Keratinocyte (primary cell): ENCODE measurements around the gene PROCR. TPM values are rescaled to one million over a fixed set of nuclear protein-coding genes. Genes with fewer than 3 reads are reported as not detected.

Experiments
- DNase-seq: peaks from one replicate; pipeline ENCODE4 v3.0.0-alpha.2; 2011; ENCODE audit warnings: low read depth, missing footprints, low spot score
- FAIRE-seq: peaks from 2 replicates; lab custom pipeline; 2011; peaks lifted over from hg19 to GRCh38; lab: Jason Lieb, UNC
- H2AFZ ChIP-seq: 2 replicates; pipeline ENCODE4 v1.6.0; 2012; ENCODE audit warnings: low read length, control low read depth, inconsistent platforms; ENCODE audit not compliant: control insufficient read depth
- H3K27ac ChIP-seq: 2 replicates; pipeline ENCODE4 v1.5.1; 2011; ENCODE audit warnings: low read length; ENCODE audit not compliant: control insufficient read depth, insufficient read depth
- H3K27me3 ChIP-seq: 3 replicates; pipeline ENCODE4 v1.6.0; 2011; ENCODE audit warnings: low read length; ENCODE audit not compliant: control insufficient read depth, insufficient read depth; ENCODE audit errors: extremely low read depth
- H3K36me3 ChIP-seq, 2 experiments: 2 replicates in 1 of 2; 3 replicates in 1 of 2; pipeline ENCODE4 v1.5.1; 2011; ENCODE audit warnings: low read length in 2 of 2, mild to moderate bottlenecking in 1 of 2; ENCODE audit not compliant: control insufficient read depth in 2 of 2, insufficient read depth in 2 of 2; ENCODE audit errors: extremely low read depth in 1 of 2
- H3K4me1 ChIP-seq: 3 replicates; pipeline ENCODE4 v1.5.1; 2011; ENCODE audit warnings: low read length; ENCODE audit not compliant: control insufficient read depth, insufficient read depth; ENCODE audit errors: extremely low read depth
- H3K4me2 ChIP-seq: 3 replicates; pipeline ENCODE4 v1.6.0; 2011; ENCODE audit warnings: low read depth, low read length; ENCODE audit not compliant: control insufficient read depth, insufficient read depth; ENCODE audit errors: extremely low read depth
- H3K4me3 ChIP-seq, 3 experiments: fragments of 200-600 bp in 1 of 3; sonication (generic) in 1 of 3; 2 replicates in 2 of 3; 3 replicates in 1 of 3; pipeline ENCODE4 v1.5.1; 2011 to 2016; ENCODE audit warnings: low read length in 3 of 3, mild to moderate bottlenecking in 3 of 3, control low read depth in 2 of 3, inconsistent platforms in 1 of 3, low read depth in 1 of 3, mixed read lengths in 1 of 3, mixed run types in 1 of 3, moderate library complexity in 1 of 3; ENCODE audit not compliant: control insufficient read depth in 2 of 3, insufficient read depth in 2 of 3; ENCODE audit errors: extremely low read depth in 1 of 3
- H3K79me2 ChIP-seq: 2 replicates; pipeline ENCODE4 v1.6.0; 2012; ENCODE audit warnings: low read length; ENCODE audit not compliant: control insufficient read depth, insufficient read depth
- H3K9ac ChIP-seq: 3 replicates; pipeline ENCODE4 v1.6.0; 2011; ENCODE audit warnings: low read length; ENCODE audit not compliant: control insufficient read depth, insufficient read depth; ENCODE audit errors: extremely low read depth
- H3K9me1 ChIP-seq: 3 replicates; pipeline ENCODE4 v1.6.0; 2011; ENCODE audit warnings: low read length; ENCODE audit not compliant: control insufficient read depth, insufficient read depth; ENCODE audit errors: extremely low read depth
- H3K9me3 ChIP-seq: 2 replicates; pipeline ENCODE4 v1.5.1; 2012; ENCODE audit warnings: low read depth, low read length; ENCODE audit not compliant: control insufficient read depth
- H4K20me1 ChIP-seq: 3 replicates; pipeline ENCODE4 v1.6.0; 2011; ENCODE audit warnings: low read length; ENCODE audit not compliant: control insufficient read depth, insufficient read depth; ENCODE audit errors: extremely low read depth
- EZH2 ChIP-seq: IDR thresholded peaks from one replicate; pipeline ENCODE4 v1.6.1; 2012; ENCODE audit warnings: inconsistent platforms, mild to moderate bottlenecking, low read length, moderate library complexity
- dilution Hi-C: fragments of 300-500 bp; cut with MboI; formaldehyde crosslinking; loops from one replicate; pipeline ENCODE4 v1.7.0; 2020; ENCODE audit warnings: low sequenced_read_pairs; ENCODE audit not compliant: extremely low pct_ligation_motif_present
- polyA plus RNA-seq, 5 experiments: library from polyadenylated mRNA; depleted of rRNA in 3 of 5; stranded (reverse) in 3 of 5; stranded (forward) in 1 of 5; unstranded in 1 of 5; fragments of >200 nt; gene quantifications; 1 replicate in 1 of 5; 2 replicates in 3 of 5; 3 replicates in 1 of 5; pipeline versions ENCODE4 v1.2.1 to v1.2.3, GENCODE V29; 2011 to 2012; ENCODE audit warnings: missing spikeins in 2 of 5, low read depth in 1 of 5, low replicate concordance in 1 of 5
- TF ChIP-seq, protein P1 (sequence below), 3 experiments: IDR thresholded peaks in 1 of 3; conservative IDR thresholded peaks in 1 of 3; optimal IDR thresholded peaks in 1 of 3; 2 replicates in 2 of 3; 3 replicates in 1 of 3; pipeline versions ENCODE3 to v1.5.1; 2011; ENCODE audit warnings: low read length in 3 of 3, mild to moderate bottlenecking in 3 of 3, moderate library complexity in 2 of 3, control low read depth in 1 of 3, inconsistent platforms in 1 of 3; ENCODE audit not compliant: insufficient read depth in 2 of 3; ENCODE audit errors: extremely low read depth in 1 of 3

The PROCR gene
- polyA plus RNA-seq, 1 donor (not counting 4 experiments of a cell fraction or from before 2014, with no cell fraction given): 74.1 TPM

DNA sequence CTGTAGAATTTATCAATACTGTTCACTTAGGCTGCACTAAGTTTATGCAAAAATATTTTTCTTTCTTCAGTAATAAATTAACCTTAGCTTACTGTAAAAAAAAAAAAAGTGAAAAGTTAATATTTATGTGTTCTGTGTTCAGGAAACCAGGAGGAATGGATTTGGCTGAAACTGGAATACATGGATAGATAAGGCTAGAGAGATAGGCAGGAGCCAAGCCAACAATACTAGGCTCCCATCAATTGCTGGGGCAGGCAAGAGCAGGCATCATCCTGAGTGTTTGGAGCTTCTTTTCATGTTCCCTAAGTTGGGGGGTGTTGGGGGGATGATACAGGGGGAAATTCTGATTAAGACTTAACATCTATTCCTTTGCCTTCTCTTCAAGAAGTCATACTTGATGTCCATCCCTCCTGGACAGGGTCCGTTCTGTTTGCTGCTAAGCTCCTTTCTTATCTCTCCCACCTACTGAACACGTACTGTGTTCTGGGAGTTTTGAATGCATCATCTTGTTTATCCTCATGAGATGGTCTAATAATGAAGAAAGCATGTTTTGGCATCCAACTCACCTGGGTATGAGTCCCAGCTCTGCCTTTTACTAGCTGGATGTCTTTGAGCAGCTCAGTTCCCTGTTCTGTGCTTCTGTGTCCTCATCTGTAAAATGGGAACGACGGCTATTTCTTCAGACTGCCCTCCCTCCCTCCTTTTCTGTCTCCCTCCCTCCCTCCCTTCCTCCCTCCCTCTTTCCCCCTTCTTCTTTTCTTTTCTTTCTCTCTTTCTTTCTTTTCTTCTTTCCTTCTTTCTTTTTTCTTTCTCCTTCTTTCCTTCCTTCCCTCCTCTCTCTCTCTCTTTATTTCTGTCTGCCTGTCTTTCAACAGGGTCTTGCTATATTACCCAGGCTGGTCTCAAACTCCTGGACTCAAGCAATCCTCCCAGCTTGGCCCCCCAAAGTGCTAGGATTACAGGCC, 6.4 kb upstream of the PROCR start:
- H3K4me3 ChIP-seq: no peak overlapping the region
- no peak overlapping the region for H3K27ac ChIP-seq
- no peak overlapping the region for H2AFZ ChIP-seq
- H3K4me2 ChIP-seq: no peak overlapping the region
- no peaks in the 10 kb centered on the region for H3K9me3 ChIP-seq
- no peak for DNase-seq
- no peaks in the 10 kb centered on the region for H3K4me1 ChIP-seq
- no peak overlapping the region for H3K9ac ChIP-seq
- H3K27me3 ChIP-seq: no peaks in the 10 kb centered on the region
- FAIRE-seq: no peak
- H3K36me3 ChIP-seq: no peaks in the 10 kb centered on the region
- H4K20me1 ChIP-seq: no peaks in the 10 kb centered on the region
- dilution Hi-C loops: no loop called here
- H3K79me2 ChIP-seq: no peaks in the 10 kb centered on the region
- no peak for TF ChIP-seq EZH2
- TF ChIP-seq, protein P1, sequence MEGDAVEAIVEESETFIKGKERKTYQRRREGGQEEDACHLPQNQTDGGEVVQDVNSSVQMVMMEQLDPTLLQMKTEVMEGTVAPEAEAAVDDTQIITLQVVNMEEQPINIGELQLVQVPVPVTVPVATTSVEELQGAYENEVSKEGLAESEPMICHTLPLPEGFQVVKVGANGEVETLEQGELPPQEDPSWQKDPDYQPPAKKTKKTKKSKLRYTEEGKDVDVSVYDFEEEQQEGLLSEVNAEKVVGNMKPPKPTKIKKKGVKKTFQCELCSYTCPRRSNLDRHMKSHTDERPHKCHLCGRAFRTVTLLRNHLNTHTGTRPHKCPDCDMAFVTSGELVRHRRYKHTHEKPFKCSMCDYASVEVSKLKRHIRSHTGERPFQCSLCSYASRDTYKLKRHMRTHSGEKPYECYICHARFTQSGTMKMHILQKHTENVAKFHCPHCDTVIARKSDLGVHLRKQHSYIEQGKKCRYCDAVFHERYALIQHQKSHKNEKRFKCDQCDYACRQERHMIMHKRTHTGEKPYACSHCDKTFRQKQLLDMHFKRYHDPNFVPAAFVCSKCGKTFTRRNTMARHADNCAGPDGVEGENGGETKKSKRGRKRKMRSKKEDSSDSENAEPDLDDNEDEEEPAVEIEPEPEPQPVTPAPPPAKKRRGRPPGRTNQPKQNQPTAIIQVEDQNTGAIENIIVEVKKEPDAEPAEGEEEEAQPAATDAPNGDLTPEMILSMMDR (optimal IDR thresholded peaks at IDR 0.05 in 1 of 3, IDR thresholded peaks at IDR 0.05 in 1 of 3, conservative IDR thresholded peaks at IDR 0.05 in 1 of 3; ENCODE audit: extremely low read depth in 1 of 3, insufficient read depth in 2 of 3, low read length in 3 of 3): no peak
- H3K9me1 ChIP-seq: no peaks in the 10 kb centered on the region

DNA sequence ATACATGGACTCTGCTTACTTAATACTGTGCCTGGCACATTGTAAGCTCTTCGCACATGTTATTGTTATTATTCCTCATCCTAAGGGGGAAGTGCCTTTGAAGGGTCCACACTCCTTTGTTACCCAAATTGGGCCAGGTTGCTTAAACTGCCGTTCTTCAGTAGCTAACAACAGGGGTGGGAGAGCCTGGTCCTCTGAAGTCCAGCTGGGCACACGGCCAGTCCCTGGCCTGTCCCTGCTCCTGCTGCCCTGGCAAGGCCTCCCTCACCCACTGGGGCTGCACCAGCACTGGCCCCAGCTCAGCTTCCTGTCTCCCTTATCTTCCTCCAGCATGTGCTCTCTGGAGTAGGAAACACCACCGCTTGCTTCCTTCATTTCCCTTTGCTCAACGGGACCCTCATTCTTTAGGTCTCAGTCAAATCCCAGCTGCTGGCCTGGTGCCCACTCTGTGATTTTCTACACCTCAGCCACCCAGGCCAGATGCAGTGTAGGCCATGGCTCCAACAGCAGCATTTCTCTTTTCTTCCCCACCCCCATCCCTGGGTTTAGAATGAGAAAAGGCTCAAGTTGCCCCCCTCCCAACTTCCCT, 5.5 kb upstream of the PROCR start:
- no peaks in the 10 kb centered on the region for H3K9me3 ChIP-seq
- no peaks in the 10 kb centered on the region for H4K20me1 ChIP-seq
- H3K4me1 ChIP-seq: peaks cover 4% of the 10 kb centered on the region
- no peaks in the 10 kb centered on the region for H3K36me3 ChIP-seq
- no peak overlapping the region for H3K27ac ChIP-seq
- no peak overlapping the region for H3K4me3 ChIP-seq
- no peak overlapping the region for H3K4me2 ChIP-seq
- dilution Hi-C loops: no loop called here
- H3K9ac ChIP-seq: no peak overlapping the region
- no peaks in the 10 kb centered on the region for H3K9me1 ChIP-seq
- H3K79me2 ChIP-seq: no peaks in the 10 kb centered on the region
- no peaks in the 10 kb centered on the region for H3K27me3 ChIP-seq
- DNase-seq (no peak), FAIRE-seq (no peak)
- H2AFZ ChIP-seq: no peak overlapping the region
- TF ChIP-seq, protein P1 (optimal IDR thresholded peaks at IDR 0.05 in 1 of 3, IDR thresholded peaks at IDR 0.05 in 1 of 3, conservative IDR thresholded peaks at IDR 0.05 in 1 of 3; ENCODE audit: extremely low read depth in 1 of 3, insufficient read depth in 2 of 3, low read length in 3 of 3): no peak
- no peak for TF ChIP-seq EZH2
